SH-SY5Y (cell line): ENCODE measurements around the gene PRKCB.

Source experiments
- GATA2 ChIP-seq: IDR thresholded peaks from 2 replicates; pipeline ENCODE4 v1.6.1; 2011; ENCODE audit warnings: mild to moderate bottlenecking, low read depth, low read length
- GATA3 ChIP-seq: IDR thresholded peaks from 2 replicates; pipeline ENCODE4 v1.6.1; 2011; ENCODE audit warnings: low read depth, mild to moderate bottlenecking, low read length, moderate library complexity

Gene PRKCB

GRCh38 chr16:24013054-24013636 is 177.4 kb downstream of the PRKCB start:
- TF ChIP-seq GATA2 (no peak), GATA3 (no peak)

- TF ChIP-seq GATA3 (no peak), GATA2 (no peak)
Observed at GRCh38 chr16:24013864-24014645, 178.3 kb downstream of the PRKCB start.

- TF ChIP-seq GATA3 (no peak), GATA2 (no peak)
Observed at GRCh38 chr16:24015923-24016322, 180.1 kb downstream of the PRKCB start.

- no peak for TF ChIP-seq GATA2
- no peak for TF ChIP-seq GATA3
Observed at GRCh38 chr16:24018485-24018884, 182.7 kb downstream of the PRKCB start.

GRCh38 chr16:24022797-24023196 is 187.0 kb downstream of the PRKCB start:
- no peak for TF ChIP-seq GATA2
- no peak for TF ChIP-seq GATA3

- TF ChIP-seq GATA2, result no peak
- TF ChIP-seq GATA3, result no peak
Observed at GRCh38 chr16:24023621-24024020, 187.8 kb downstream of the PRKCB start.

GRCh38 chr16:24024971-24025370 is 189.2 kb downstream of the PRKCB start:
- no peak for TF ChIP-seq GATA2
- no peak for TF ChIP-seq GATA3

- no peak for TF ChIP-seq GATA3
- TF ChIP-seq GATA2, result no peak
Observed at GRCh38 chr16:24027466-24027865, 191.7 kb downstream of the PRKCB start.

- TF ChIP-seq GATA3 (no peak), GATA2 (no peak)
Observed at GRCh38 chr16:24035127-24035842, 199.5 kb downstream of the PRKCB start.

- TF ChIP-seq GATA3 (no peak), GATA2 (no peak)
Observed at GRCh38 chr16:24036038-24036543, 200.3 kb downstream of the PRKCB start.

GRCh38 chr16:24036614-24037013 is 200.8 kb downstream of the PRKCB start:
- TF ChIP-seq GATA3, result no peak
- no peak for TF ChIP-seq GATA2

GRCh38 chr16:24037335-24037734 is 201.6 kb downstream of the PRKCB start:
- TF ChIP-seq GATA2, result no peak
- TF ChIP-seq GATA3, result no peak

- no peak for TF ChIP-seq GATA3
- no peak for TF ChIP-seq GATA2
Observed at GRCh38 chr16:24041834-24042631, 206.2 kb downstream of the PRKCB start.

GRCh38 chr16:24044467-24044866 is 208.7 kb downstream of the PRKCB start:
- TF ChIP-seq GATA2 (no peak), GATA3 (no peak)

GRCh38 chr16:24045641-24046040 is 209.9 kb downstream of the PRKCB start:
- no peak for TF ChIP-seq GATA2
- TF ChIP-seq GATA3, result no peak
